ENCODE results near the gene TRAF5.
A peak's percentile ranks its signal among the peaks of the same experiment; 100 is the strongest.
"Not testable (repeated sequence)": the region's sequence is repeated elsewhere in the genome, so short reads cannot be mapped to it uniquely, and the experiment has no call there.

Gene TRAF5

GRCh38 chr1:211377539-211378450 is 51.2 kb downstream of the TRAF5 start:
- no peak for DNase-seq (ENCODE audit: low read depth in 2 of 3, low spot score in 1 of 3)

GRCh38 chr1:211378844-211379243 is 52.2 kb downstream of the TRAF5 start:
- DNase-seq (ENCODE audit: low read depth in 2 of 3, low spot score in 1 of 3) = no peak

DNA sequence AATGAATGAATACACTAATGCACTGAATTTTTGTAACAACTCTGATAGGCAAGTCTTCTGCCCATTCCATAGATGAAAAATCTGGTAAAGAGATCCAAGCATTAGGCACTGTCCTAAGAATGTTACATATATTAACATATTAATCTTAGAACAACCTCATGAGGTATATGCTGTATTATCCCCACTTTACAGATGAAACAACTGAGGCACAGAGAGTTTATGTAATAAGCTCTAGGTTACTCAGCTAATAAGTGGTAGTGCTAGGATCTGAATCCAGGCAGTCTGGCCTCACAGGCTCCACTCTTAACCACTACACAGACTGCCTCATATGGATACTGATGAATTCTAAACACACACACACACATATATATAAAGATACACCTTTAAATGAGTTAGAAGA is 52.8 kb downstream of the TRAF5 start:
- no peak for DNase-seq (ENCODE audit: low read depth in 2 of 3, low spot score in 1 of 3)

GRCh38 chr1:211381481-211382181 is 55.0 kb downstream of the TRAF5 start:
- DNase-seq (ENCODE audit: low read depth in 2 of 3, low spot score in 1 of 3) = no peak

DNA sequence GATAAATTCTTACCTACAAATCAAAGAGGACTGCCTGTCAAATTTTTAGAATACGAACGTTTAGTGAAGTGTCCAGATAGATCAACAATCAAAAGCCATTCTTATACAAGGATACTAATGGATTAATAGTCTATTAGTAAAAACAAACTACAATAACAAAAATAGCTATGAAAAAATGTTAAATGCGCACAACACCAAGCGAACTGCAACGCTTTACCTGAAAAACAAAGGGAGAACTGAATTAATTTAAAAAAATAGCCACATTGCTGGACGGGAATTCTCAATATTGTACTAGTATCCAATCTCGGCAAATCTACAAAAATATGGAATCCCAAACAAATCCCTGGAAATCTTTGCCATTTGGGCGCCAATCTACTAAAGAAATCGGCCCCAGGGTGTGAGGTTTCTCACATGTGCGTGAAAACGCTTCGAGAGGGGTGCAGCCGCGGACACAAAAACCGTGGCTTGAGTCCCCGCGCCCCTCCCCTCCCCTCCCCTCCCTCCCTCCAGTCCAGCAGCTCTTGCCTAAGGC is 55.6 kb downstream of the TRAF5 start:
- no peak for DNase-seq (ENCODE audit: low read depth in 2 of 3, low spot score in 1 of 3)

DNA sequence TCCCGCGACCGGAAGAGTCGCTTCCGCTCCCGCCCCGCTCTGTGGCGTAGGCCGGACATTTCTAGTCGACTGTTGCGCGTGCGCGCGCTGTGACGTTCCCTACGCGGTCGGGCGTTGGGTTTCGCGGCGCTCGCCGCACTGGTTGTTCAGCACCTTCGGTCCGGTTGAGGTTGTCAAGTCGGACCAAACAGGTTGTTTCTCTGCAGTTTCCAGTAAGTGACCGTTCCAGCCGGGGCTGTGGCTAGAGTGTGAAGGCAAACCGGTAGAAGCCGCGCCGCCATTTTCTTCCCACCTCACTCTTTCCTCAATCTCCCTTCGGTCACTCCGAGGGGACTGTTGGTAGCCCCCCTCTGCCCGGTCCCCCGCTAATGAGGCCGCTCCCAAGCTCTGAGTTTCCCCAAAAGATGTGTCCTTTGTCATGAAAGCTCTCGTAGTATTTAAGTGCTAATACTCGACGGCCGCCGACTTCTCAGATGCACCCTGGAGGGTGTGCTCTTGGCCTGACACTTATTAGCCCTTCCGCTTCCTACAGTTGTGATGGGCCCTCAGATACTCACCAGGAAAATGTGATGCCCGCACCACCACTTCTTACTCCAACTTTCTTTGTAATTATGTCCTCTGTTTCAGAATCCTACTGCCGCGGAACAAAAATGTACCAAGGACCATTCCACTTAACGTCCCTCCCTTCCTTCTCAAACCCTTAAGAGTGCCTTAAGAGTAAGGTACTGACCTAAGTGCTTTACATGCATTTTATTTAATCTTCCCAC is 56.3 kb downstream of the TRAF5 start:
- DNase-seq (ENCODE audit: low read depth in 2 of 3, low spot score in 1 of 3) = peak; percentile 60 to 77 (median 63)

GRCh38 chr1:211384524-211384923 is 57.9 kb downstream of the TRAF5 start:
- no peak for DNase-seq (ENCODE audit: low read depth in 2 of 3, low spot score in 1 of 3)

GRCh38 chr1:211386921-211387320 is 60.3 kb downstream of the TRAF5 start:
- DNase-seq (ENCODE audit: low read depth in 2 of 3, low spot score in 1 of 3) = no peak

GRCh38 chr1:211390829-211391228 is 64.2 kb downstream of the TRAF5 start:
- not testable (repeated sequence) for DNase-seq (ENCODE audit: low read depth in 2 of 3, low spot score in 1 of 3)

GRCh38 chr1:211393203-211393602 is 66.6 kb downstream of the TRAF5 start:
- no peak for DNase-seq (ENCODE audit: low read depth in 2 of 3, low spot score in 1 of 3)

DNA sequence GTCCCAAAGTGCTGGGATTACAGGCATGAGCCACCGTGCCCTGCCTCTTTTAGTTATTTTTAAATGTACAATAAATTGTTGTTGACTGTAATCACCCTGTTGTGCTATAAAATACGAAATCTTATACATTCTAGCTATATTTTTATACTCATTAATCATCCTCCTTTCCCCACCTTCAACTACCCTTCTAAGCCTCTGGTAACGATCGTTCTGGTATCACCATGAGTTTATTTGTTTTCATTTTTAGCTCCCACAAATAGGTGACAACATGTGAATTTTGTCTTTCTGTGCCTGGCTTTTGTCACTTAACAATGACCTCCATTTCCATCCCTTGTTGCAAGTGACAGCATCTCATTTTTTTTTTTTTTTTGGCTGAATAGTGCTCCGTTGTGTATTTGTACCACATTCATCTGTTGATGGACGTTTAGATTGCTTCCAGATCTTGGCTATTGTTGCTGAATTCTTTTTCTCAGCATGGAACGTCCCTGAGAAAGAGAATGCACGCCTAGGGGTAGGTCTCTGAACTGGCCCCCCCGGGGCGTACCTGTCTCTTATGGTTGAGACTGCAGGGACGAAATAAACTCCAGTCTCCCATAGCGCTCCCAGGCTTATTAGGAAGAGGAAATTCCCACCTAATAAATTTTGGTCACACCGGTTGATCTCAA is 71.8 kb downstream of the TRAF5 start:
- DNase-seq (ENCODE audit: low read depth in 2 of 3, low spot score in 1 of 3) = not testable (repeated sequence)

DNA sequence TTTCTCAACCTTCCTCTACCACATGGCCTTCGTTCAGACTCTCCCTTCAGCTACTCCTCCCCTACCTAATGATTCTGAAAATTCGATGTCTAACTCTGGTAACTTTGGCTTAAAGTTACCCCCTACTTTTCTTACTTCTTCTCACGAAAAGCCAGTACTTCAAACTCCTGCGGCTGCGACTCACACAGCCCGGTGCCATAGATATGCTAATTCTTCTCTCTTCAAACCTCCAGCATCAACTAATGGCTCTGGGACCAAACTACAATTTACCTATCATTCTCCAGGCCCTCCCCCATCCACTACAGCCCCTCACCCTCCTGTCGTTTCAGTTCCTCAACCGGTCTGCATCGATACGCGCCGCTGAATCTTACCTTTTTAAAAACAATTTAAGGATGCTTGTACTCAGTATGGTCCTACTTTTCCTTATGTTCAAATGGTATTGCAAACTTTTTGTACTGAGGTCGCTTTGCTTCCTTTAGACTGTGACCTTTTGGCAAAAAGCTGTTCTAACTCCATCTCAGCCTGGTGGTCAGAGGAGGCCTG is 73.3 kb downstream of the TRAF5 start:
- DNase-seq (ENCODE audit: low read depth in 2 of 3, low spot score in 1 of 3) = not testable (repeated sequence)

DNA sequence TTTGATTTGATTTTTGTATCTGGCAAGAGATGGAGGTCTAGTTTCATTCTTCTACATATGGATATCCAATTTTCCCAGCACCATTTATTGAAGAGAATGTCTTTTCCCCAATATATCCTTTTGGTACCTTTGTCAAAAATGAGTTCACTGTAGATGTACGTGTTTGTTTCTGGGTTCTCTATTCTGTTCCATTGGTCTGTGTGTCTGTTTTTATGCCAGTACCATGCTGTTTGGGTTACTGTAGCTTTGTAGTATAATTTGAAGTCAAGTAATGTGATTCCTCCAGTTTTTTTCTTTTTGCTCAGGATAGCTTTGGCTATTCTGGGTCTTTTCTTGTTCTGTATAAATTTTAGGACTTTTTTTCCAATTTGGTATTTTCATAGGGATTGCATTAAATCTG is 75.1 kb downstream of the TRAF5 start:
- DNase-seq (ENCODE audit: low read depth in 2 of 3, low spot score in 1 of 3) = not testable (repeated sequence)

- not testable (repeated sequence) for DNase-seq (ENCODE audit: low read depth in 2 of 3, low spot score in 1 of 3)
Measured at GRCh38 chr1:211406086-211406485, 79.5 kb downstream of the TRAF5 start.

DNA sequence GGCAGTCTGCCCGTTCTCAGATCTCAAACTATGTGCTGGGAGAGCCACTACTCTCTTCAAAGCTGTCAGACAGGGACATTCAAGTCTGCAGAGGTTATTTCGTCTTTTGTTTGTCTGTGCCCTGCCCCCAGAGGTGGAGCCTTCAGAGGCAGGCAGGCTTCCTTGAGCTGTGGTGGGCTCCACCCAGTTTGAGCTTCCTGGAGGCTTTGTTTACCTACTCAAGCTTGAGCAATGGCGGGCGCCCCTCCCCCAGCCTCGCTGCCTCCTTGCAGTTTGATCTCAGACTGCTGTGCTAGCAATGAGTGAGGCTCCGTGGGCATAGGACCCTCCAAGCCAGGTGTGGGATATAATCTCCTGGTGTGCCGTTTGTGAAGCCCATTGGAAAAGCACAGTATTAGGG is 81.1 kb downstream of the TRAF5 start:
- DNase-seq (ENCODE audit: low read depth in 2 of 3, low spot score in 1 of 3) = not testable (repeated sequence)

GRCh38 chr1:211411639-211412038 is 85.0 kb downstream of the TRAF5 start:
- DNase-seq (ENCODE audit: low read depth in 2 of 3, low spot score in 1 of 3) = no peak

DNA sequence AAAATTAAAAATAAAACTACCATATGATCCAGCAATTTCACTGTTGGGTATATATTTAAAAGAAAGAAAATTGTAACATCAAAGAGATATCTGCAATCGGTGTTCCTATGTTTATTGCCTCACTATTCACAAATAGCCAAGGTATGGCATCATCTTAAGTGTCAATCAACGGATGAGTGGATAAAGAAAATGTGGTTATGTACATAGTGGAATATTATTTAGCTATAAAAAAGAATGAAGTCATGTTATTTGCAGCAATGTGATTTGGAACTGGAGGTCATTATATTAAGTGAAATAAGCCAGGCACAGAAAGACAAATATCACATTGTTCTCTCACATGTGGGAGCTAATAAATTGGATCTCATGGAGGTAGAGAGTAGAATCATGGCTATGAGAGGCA is 89.1 kb downstream of the TRAF5 start:
- DNase-seq (ENCODE audit: low read depth in 2 of 3, low spot score in 1 of 3) = no peak

GRCh38 chr1:211416246-211416627 is 89.6 kb downstream of the TRAF5 start:
- DNase-seq (ENCODE audit: low read depth in 2 of 3, low spot score in 1 of 3) = not testable (repeated sequence)

- DNase-seq (ENCODE audit: low read depth in 2 of 3, low spot score in 1 of 3) = peak in 2 of 3 donors; percentile 13 to 29
Measured at GRCh38 chr1:211416628-211417323, 90.1 kb downstream of the TRAF5 start.

DNA sequence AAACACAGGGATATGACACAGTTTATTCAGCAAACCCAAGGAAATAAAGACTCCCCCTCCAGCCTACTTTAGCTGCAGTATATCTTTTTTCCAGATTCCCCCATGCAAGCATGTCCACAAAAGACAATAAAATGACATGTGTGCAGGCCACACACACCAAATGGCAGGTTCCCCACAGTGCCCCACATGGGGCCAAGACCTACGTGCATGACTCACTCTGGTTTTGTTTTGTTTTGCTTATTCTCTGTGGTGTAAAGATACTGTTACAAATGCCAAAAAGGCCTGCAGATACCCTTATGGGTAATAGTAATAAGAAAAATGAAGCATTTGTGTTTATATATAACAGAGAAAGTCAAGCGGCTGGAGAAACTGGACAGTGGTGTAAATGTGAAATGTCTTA is 93.8 kb downstream of the TRAF5 start:
- no peak for DNase-seq (ENCODE audit: low read depth in 2 of 3, low spot score in 1 of 3)

Measured in stimulated activated CD4-positive, alpha-beta T cell treated with anti-CD3 and anti-CD28 coated beads, Interleukin-12 subunit alpha, Interleukin-12 subunit beta, amount 100 ng/mL, for 48 hours (primary cell).